Large intestine (tissue), 3 donors: ENCODE measurements around the gene EXOC4. TPM values are rescaled to one million over a fixed set of nuclear protein-coding genes. Genes with fewer than 3 reads are reported as not detected.

Source experiments
- DNase-seq, 2 donors: peaks; one replicate each; pipeline versions ENCODE4 v3.0.0 to v3.0.0-alpha.2; 2013
- H3K27ac ChIP-seq: one replicate; pipeline ENCODE4 v1.5.1; 2013; ENCODE audit warnings: low read length
- H3K27me3 ChIP-seq: 2 replicates; pipeline ENCODE4 v1.6.1; 2013; ENCODE audit warnings: low read length; ENCODE audit not compliant: control insufficient read depth, insufficient read depth
- H3K36me3 ChIP-seq: 2 replicates; pipeline ENCODE4 v1.6.1; 2013; ENCODE audit warnings: low read length; ENCODE audit not compliant: control insufficient read depth, insufficient read depth
- H3K4me1 ChIP-seq: one replicate; pipeline ENCODE4 v1.6.1; 2013; ENCODE audit warnings: low read length; ENCODE audit not compliant: control insufficient read depth, insufficient read depth
- H3K4me3 ChIP-seq: one replicate; pipeline ENCODE4 v1.5.1; 2013; ENCODE audit warnings: low read length
- H3K9me3 ChIP-seq: one replicate; pipeline ENCODE4 v1.6.1; 2013; ENCODE audit warnings: mild to moderate bottlenecking, low read depth, low read length, moderate library complexity; ENCODE audit not compliant: control insufficient read depth
- WGBS: methylation state at CpG from one replicate; pipeline ENCODE4 v1.1.5; 2013; ENCODE audit warnings: low lambda C conversion rate; ENCODE audit not compliant: insufficient coverage; 5-methylcytosine and 5-hydroxymethylcytosine counted together
- polyA plus RNA-seq: library from polyadenylated mRNA; unstranded; fragments of 120-200 nt; gene quantifications from one replicate; pipeline ENCODE4 v1.2.1, GENCODE V29; 2013

Gene EXOC4
- polyA plus RNA-seq, 1 donor = 45.4 TPM

DNA sequence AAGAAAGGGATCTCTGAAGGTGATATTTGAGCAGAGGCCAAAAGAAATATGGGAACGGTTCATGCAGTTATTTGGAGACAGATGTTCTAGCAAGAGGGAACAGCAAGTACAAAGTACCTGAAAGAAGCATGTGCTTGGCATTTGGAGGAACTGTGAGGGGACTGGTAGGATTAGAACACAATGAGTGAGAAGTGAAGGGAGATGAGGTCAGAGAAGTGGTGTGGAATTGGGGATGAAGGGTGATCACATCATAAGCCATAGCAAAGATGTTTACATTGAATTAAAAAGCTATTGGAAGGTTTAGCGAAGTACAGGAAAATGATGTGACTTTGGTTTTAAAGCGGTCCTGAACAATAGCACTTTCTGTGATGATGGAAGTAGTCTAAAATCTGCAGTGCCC lies 471.8 kb downstream of the EXOC4 start:
- Histone ChIP-seq H3K27ac (no peak overlapping the region), H3K4me1 (peaks cover 2% of the 10 kb centered on the region), H3K27me3 (no peaks in the 10 kb centered on the region), H3K9me3 (no peaks in the 10 kb centered on the region), H3K4me3 (no peak overlapping the region), H3K36me3 (peaks cover 3% of the 10 kb centered on the region)
- DNase-seq = no peak
- no CpG with 5 or more reads among the region's 3 CpGs for WGBS

DNA sequence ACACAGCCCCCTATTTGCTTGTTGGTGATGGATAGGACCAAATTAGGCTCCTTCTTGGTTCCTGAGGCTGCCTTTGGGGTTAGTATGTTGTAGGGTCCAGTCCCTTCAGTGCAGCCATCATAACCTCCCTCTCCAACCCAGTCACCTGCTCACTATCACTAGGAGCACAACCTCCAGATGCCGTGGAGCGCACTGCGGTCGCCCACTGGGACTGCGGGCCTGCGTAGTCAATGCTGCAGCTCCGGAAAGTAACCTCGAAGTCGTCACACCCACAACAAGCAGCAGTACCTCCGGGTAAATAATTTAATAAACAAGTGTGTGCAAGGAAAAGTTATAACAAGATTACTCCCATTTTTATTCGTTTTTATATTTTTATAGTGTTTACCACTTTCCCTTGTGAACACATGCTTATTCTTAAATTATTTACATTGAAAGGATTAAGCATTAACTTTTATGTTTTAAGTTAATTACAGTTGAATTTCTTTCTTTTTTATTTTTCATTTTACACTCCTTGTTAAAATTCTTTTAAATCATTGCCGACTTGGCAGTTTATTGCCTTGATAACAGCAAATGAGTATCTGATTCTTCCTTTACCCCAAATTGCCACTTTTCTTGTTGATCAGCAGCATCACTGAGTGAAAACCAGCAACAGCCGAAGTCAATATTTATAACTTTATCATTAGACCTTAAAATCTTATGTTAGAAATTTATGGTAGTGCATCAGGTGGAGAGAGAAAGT lies 474.8 kb downstream of the EXOC4 start:
- no peak for DNase-seq

DNA sequence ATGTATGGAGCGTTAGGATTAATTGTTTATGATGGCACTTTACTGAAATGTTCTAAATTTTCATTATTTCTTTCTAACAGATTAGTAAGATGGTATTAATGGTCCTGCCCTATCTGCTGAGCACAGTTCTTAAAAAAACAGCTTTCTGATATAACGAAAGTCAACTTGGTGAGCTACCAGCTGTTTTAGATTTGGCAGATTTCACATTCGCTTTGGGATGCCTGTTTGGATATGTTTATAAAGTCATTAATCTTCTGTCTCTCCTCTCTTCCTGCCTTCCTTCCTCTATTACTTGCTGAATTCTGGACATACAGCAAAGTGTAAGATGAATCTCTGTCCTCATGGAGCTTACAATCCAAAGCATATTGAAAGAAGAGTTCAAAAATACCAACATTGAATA lies 477.5 kb downstream of the EXOC4 start:
- Histone ChIP-seq H3K4me3 (no peak overlapping the region), H3K36me3 (peaks cover 3% of the 10 kb centered on the region), H3K4me1 (no peaks in the 10 kb centered on the region), H3K9me3 (no peaks in the 10 kb centered on the region), H3K27me3 (no peaks in the 10 kb centered on the region), H3K27ac (no peak overlapping the region)
- WGBS = 100% methylated on average over 1 of the region's 3 CpGs
- DNase-seq = no peak

More for the DNA sequence above, 474.8 kb downstream of the EXOC4 start:
- H3K4me3 ChIP-seq = no peak overlapping the region
- no peak overlapping the region for H3K27ac ChIP-seq
- 84% methylated on average over 5 of the region's 13 CpGs for WGBS
- peaks cover 2% of the 10 kb centered on the region for H3K4me1 ChIP-seq
- H3K9me3 ChIP-seq = no peaks in the 10 kb centered on the region
- no peaks in the 10 kb centered on the region for H3K27me3 ChIP-seq
- peaks cover 3% of the 10 kb centered on the region for H3K36me3 ChIP-seq

DNA sequence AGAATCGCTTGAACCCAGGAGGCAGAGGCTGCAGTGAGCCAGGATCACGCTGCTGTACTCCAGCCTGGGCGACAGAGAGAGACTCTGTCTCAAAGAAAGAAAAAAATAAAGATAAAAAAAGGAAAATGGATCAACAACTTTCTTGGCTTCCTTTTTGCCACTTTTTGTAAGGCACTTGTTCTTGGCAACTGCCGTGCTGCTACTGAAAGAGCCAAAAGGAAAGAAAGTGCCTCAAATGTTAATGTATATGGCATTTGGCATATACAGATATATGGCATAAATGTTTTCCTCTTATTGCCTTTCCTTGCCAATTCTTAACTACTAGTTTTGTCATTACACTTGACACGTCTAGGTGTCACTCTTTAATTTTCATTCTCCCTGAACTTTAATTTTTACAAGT lies 480.5 kb downstream of the EXOC4 start:
- no peak overlapping the region for H3K27ac ChIP-seq
- 100% methylated on average over 1 of the region's 5 CpGs for WGBS
- no peaks in the 10 kb centered on the region for H3K27me3 ChIP-seq
- H3K4me1 ChIP-seq = no peaks in the 10 kb centered on the region
- H3K4me3 ChIP-seq = no peak overlapping the region
- no peaks in the 10 kb centered on the region for H3K36me3 ChIP-seq
- no peak for DNase-seq
- H3K9me3 ChIP-seq = no peaks in the 10 kb centered on the region

DNA sequence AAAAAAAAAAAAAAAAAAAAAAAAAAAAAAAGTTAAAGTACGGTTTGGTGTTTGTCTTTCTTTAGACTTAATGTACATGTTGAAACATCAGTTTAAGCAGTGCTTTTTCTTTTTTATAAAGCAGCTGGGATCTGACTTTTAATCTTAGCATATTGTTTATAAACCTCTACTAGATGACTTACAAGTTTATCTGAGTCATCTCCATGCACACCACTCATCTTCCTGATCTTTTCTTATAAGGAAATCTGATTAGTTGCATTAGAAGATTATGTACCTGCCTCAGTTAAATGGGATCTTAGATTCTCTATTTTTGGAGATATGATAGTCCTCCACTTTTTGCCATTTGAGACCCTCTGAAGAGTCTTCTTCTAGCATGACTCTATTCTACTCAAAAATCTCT lies 482.3 kb downstream of the EXOC4 start:
- no peak for DNase-seq
- H3K27ac ChIP-seq = no peak overlapping the region
- H3K4me1 ChIP-seq = no peaks in the 10 kb centered on the region
- WGBS = no CpG with 5 or more reads among the region's 1 CpG
- no peaks in the 10 kb centered on the region for H3K36me3 ChIP-seq
- no peaks in the 10 kb centered on the region for H3K9me3 ChIP-seq
- H3K4me3 ChIP-seq = no peak overlapping the region
- no peaks in the 10 kb centered on the region for H3K27me3 ChIP-seq

DNA sequence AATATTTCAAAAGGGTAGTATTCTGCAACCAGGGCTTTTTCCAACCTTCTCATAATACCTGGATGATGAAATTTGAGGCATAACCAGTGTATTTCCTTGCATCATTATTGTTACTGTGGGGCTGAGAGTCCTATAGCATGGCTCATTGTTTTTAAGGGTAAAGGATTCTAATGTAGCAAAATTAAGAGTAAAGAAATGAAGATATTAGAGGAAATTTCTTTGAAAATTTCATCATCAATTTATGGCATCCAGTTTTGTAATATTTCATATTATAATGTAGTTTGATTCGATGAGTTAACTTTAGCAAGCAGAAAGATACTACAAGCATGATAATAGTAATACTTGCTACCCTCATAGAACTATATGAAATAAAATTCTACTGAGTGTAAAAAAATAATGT lies 486.9 kb downstream of the EXOC4 start:
- WGBS = 100% methylated on average over 1 of the region's 1 CpG
- Histone ChIP-seq H3K9me3 (no peaks in the 10 kb centered on the region), H3K36me3 (no peaks in the 10 kb centered on the region), H3K4me1 (no peaks in the 10 kb centered on the region), H3K27ac (no peak overlapping the region), H3K4me3 (no peak overlapping the region), H3K27me3 (no peaks in the 10 kb centered on the region)
- no peak for DNase-seq

DNA sequence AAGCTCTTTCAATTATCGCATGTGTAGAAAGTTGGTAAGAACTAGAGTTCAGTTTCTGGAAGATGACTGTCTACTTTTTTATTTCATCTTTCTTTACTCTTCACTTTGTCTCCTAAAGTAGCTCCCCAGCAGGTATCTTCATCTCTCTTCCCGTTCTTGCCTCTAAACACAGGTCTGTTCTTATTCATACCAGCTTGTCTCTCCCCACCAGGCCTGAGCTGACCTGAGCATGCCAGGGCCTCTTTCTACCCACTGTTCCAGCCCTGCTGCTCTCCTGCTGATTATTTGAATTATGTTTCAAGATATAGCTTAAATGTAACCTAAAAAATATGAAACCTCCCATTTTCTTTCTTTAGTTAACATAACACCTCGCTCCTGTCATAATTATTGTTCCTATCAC lies 488.2 kb downstream of the EXOC4 start:
- H3K27ac ChIP-seq = no peak overlapping the region
- no peaks in the 10 kb centered on the region for H3K36me3 ChIP-seq
- WGBS = 85% methylated on average over 2 of the region's 3 CpGs
- no peaks in the 10 kb centered on the region for H3K9me3 ChIP-seq
- no peaks in the 10 kb centered on the region for H3K4me1 ChIP-seq
- H3K27me3 ChIP-seq = no peaks in the 10 kb centered on the region
- H3K4me3 ChIP-seq = no peak overlapping the region
- DNase-seq = no peak

DNA sequence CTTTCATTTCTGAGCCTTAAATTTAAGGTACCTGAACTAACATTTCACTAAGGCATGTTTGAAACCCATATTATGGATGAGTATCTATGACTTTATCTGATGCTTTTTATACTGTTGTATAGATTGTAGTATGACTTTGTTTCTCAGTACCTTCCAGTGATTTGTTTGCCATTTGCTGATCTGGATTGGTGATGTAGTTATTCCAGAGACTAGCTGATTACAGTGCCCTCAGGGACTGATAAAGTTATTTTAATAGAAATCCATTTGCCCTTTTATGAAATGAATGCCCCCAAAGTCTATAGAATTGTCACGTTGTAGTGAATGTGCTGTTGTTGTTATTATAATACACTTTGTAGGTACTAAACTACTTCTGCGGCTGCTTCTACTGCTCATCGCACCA lies 488.8 kb downstream of the EXOC4 start:
- no peaks in the 10 kb centered on the region for H3K36me3 ChIP-seq
- no peaks in the 10 kb centered on the region for H3K4me1 ChIP-seq
- no peak overlapping the region for H3K27ac ChIP-seq
- no peaks in the 10 kb centered on the region for H3K27me3 ChIP-seq
- no peak overlapping the region for H3K4me3 ChIP-seq
- DNase-seq = no peak
- WGBS = no CpG with 5 or more reads among the region's 3 CpGs
- no peaks in the 10 kb centered on the region for H3K9me3 ChIP-seq

DNA sequence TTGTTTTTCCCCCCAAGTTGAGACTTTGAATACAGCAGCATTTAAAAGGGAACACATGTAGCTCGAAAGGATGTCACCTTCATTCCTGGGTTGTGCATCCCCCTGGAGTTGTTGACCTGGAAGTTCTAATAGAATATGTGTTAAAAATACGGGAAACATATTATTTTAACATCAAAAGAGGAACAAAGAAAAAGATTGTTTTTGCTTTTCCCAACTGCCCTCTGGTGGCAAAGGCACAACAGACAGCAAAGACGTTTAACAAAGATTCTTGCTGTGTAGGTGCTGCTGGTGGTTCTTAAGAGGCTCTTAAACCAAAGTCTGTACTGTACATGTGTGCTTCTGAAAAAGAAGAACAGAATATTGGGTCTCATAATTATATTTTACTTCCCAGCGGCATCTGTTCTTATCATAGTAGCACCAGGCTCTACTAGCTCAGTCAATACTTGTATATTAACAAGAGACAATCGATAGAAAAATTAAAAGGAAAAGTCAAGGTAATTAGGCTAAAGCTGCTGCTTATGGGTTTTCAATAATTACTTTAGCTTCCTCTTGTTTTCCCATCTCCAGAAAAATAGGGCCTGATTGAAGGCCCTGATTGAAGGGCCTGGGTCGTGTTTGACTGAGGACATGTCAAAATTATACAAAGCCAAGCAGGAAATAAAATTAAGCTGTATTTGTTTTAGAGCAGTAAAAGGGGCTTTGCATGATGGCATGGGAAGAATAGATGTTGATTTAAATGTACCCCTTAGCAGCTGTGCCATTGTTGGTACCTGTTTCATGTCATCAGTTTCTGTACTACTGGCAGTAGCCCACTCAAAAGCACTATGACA lies 490.0 kb downstream of the EXOC4 start:
- H3K4me1 ChIP-seq = no peaks in the 10 kb centered on the region
- H3K9me3 ChIP-seq = no peaks in the 10 kb centered on the region
- DNase-seq = peak in 1 of 2 donors; percentile 2
- no peak overlapping the region for H3K4me3 ChIP-seq
- no peak overlapping the region for H3K27ac ChIP-seq
- 80% methylated on average over 3 of the region's 6 CpGs for WGBS
- no peaks in the 10 kb centered on the region for H3K36me3 ChIP-seq
- no peaks in the 10 kb centered on the region for H3K27me3 ChIP-seq

DNA sequence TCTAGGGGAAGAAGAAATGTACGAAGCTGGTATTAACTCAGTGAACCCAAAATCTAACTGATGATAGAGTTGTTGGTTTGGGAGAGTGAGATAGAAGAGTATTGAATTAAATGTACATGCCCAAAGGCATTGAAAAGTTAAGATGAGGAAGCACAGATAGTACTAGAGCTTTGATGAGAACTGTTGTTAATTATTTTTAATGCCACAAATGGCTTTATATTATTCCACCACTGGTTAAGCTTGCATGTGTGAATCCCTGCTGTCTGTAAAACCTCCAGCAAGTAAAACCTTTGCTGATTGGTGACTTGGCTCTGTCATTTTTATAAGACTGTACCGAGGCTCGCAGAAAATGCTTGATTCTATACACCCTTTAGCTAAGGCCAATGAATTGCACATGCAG lies 491.6 kb downstream of the EXOC4 start:
- H3K36me3 ChIP-seq = no peaks in the 10 kb centered on the region
- no peak for DNase-seq
- no peak overlapping the region for H3K4me3 ChIP-seq
- no peaks in the 10 kb centered on the region for H3K27me3 ChIP-seq
- no peaks in the 10 kb centered on the region for H3K9me3 ChIP-seq
- no peak overlapping the region for H3K27ac ChIP-seq
- H3K4me1 ChIP-seq = no peaks in the 10 kb centered on the region
- WGBS = 100% methylated on average over 1 of the region's 3 CpGs
